Natural killer cell (primary cell): ENCODE data around the gene KANK2. TPM values are rescaled to one million over a fixed set of nuclear protein-coding genes. Genes with fewer than 3 reads are reported as not detected.

Experiments
- ATAC-seq, 3 donors: fragments of 150-1000 bp in 2 of 3; fragments of 200-7000 bp in 1 of 3; cut with Tn5 transposase; 1 replicate in 1 of 3; 2 replicates in 2 of 3; pipeline ENCODE4 v1.10.0; 2021; ENCODE audit warnings: mild to moderate bottlenecking in 2 of 3, moderate library complexity in 2 of 3
- DNase-seq, 2 donors: peaks; one replicate each; pipeline versions ENCODE4 v3.0.0 to v3.0.0-alpha.2; 2013 to 2021; ENCODE audit warnings: mixed read lengths in 1 of 2
- H3K27ac ChIP-seq: one replicate; pipeline ENCODE4 v1.5.1; 2013; ENCODE audit warnings: mild to moderate bottlenecking, low read length
- H3K27me3 ChIP-seq: one replicate; pipeline ENCODE4 v1.6.1; 2013; ENCODE audit warnings: low read length; ENCODE audit not compliant: control insufficient read depth, insufficient read depth
- H3K36me3 ChIP-seq: one replicate; pipeline ENCODE4 v1.6.1; 2013; ENCODE audit warnings: low read length; ENCODE audit not compliant: control insufficient read depth, insufficient read depth
- H3K4me1 ChIP-seq: one replicate; pipeline ENCODE4 v1.6.1; 2013; ENCODE audit warnings: low read length; ENCODE audit not compliant: control insufficient read depth, insufficient read depth
- H3K4me3 ChIP-seq: one replicate; pipeline ENCODE4 v1.5.1; 2013; ENCODE audit warnings: low read length
- H3K9me3 ChIP-seq: one replicate; pipeline ENCODE4 v1.6.1; 2013; ENCODE audit warnings: low read length; ENCODE audit not compliant: control insufficient read depth, insufficient read depth
- H3K27ac Mint-ChIP-seq, 2 donors: one replicate each; pipeline ENCODE4 v1.8.0; 2022; ENCODE audit warnings: mild to moderate bottlenecking in 2 of 2, mixed read lengths in 2 of 2, moderate library complexity in 1 of 2
- H3K27me3 Mint-ChIP-seq, 2 donors: one replicate each; pipeline ENCODE4 v1.8.0; 2022; ENCODE audit warnings: low read depth in 2 of 2, mixed read lengths in 2 of 2
- H3K36me3 Mint-ChIP-seq: one replicate; pipeline ENCODE4 v1.8.0; 2022; ENCODE audit warnings: mixed read lengths
- H3K4me1 Mint-ChIP-seq, 2 donors: one replicate each; pipeline ENCODE4 v1.8.0; 2022; ENCODE audit warnings: mixed read lengths in 2 of 2
- H3K4me3 Mint-ChIP-seq: one replicate; pipeline ENCODE4 v1.8.0; 2022; ENCODE audit warnings: mild to moderate bottlenecking, moderate library complexity, mixed read lengths
- H3K9me3 Mint-ChIP-seq, 2 donors: one replicate each; pipeline ENCODE4 v1.8.0; 2022; ENCODE audit warnings: mixed read lengths in 2 of 2
- WGBS: methylation state at CpG from one replicate; pipeline ENCODE4 v1.1.7; 2013; ENCODE audit warnings: missing lambda C conversion rate; ENCODE audit not compliant: insufficient coverage; 5-methylcytosine and 5-hydroxymethylcytosine counted together
- intact Hi-C: fragments of 100-400 bp; cut with micrococcal nuclease; formaldehyde crosslinking; loops from one replicate; pipeline ENCODE4 v1.14.2; 2022
- total RNA-seq, 4 donors: library from RNA; stranded (reverse); fragments of 120-200 nt in 1 of 4; gene quantifications; one replicate each; pipeline versions ENCODE4 v1.2.3 to v1.2.4, GENCODE V29; 2013 to 2022
- TF ChIP-seq, protein P1 (sequence below): fragments of 200-600 bp; IDR thresholded peaks from one replicate; pipeline ENCODE4 v1.8.0; 2022; ENCODE audit warnings: antibody characterized with exemption

Gene KANK2
- total RNA-seq, 3 donors from 2014 or later (not counting 1 experiment from before 2014, with no cell fraction given): 0.82 to 1.3 (median 0.85) TPM

DNA sequence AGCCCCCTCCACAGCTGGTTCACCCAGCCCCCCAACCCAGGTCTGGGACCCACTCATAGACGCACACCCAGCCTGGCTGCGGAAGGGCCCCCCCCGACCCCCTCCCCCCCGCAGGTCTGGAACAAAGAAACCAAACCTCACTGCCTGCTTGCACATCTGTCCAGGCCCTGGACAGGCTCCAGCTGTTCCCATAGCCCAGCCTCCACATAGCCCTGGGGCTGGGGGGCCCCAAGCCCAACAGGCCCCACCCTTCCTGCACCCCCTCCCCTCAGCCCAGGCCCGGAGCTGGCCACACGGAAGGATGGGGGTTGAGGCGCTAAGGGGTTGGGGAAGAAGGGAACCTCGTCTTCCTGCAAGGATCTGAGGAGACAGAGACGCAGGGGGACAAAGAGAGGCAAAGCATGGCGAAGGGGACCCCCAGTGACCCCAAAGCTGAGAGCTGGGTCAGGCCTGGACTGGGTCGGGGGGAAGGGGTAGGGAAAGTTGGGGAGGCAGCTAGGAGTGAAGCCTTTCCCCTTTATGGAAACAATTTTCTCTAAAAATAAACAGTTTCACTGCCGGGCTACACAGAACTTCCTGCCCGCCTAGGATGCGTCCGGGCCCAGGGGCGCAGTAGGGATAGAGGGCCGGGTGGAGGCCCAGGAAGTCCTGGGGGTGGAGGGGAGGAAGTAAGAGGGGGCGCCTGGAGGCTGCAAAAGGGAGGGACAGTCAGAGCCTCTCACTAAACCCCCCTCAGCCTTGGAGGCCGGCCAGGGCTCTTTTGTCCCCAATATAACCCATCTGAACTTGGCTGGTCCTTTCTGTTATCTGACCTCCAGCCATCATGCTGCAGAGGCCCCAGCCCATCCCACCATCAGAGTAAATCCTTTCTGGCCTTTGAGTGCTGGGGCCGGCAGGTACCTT, 2.4 kb downstream of the KANK2 start:
- WGBS: 45% methylated on average over 17 of the region's 20 CpGs
- H3K4me3 Mint-ChIP-seq: no peak overlapping the region
- intact Hi-C loops: no loop called here

DNA sequence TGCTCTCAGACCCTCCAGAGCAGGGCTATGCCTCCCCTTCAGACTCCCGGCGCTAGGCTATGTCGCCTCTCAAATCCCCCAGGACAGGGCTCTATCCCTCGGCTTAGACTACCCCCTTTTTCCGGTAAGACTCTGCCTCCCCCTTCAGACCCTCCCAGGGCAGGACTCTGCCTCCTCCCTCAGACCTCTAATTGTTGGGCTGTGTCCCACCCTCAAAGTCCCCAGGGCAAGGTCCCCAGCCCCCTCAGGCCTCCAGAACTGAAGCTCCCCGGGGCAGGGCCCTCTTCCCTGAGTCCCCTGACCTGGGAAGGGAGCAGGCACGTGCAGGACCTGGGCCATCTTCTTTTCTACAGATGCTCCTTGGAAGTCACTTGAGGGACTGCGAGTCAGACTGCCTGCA, 3.2 kb downstream of the KANK2 start:
- peaks cover 0 to 15% of the 10 kb centered on the region in 2 donors for H3K4me1 Mint-ChIP-seq
- intact Hi-C loops: no loop called here
- 96% methylated on average over 8 of the region's 8 CpGs for WGBS

More for the DNA sequence above, 2.4 kb downstream of the KANK2 start:
- Mint-ChIP-seq H3K36me3 (no peaks in the 10 kb centered on the region), H3K27ac (no peak overlapping the region), H3K27me3 (peaks cover 0 to 3% of the 10 kb centered on the region in 2 donors), H3K9me3 (no peaks in the 10 kb centered on the region), H3K4me1 (peaks cover 0 to 15% of the 10 kb centered on the region in 2 donors)
- TF ChIP-seq, protein P1, sequence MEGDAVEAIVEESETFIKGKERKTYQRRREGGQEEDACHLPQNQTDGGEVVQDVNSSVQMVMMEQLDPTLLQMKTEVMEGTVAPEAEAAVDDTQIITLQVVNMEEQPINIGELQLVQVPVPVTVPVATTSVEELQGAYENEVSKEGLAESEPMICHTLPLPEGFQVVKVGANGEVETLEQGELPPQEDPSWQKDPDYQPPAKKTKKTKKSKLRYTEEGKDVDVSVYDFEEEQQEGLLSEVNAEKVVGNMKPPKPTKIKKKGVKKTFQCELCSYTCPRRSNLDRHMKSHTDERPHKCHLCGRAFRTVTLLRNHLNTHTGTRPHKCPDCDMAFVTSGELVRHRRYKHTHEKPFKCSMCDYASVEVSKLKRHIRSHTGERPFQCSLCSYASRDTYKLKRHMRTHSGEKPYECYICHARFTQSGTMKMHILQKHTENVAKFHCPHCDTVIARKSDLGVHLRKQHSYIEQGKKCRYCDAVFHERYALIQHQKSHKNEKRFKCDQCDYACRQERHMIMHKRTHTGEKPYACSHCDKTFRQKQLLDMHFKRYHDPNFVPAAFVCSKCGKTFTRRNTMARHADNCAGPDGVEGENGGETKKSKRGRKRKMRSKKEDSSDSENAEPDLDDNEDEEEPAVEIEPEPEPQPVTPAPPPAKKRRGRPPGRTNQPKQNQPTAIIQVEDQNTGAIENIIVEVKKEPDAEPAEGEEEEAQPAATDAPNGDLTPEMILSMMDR: no peak
- Histone ChIP-seq H3K27ac (no peak overlapping the region), H3K36me3 (no peaks in the 10 kb centered on the region), H3K9me3 (no peaks in the 10 kb centered on the region), H3K4me3 (no peak overlapping the region), H3K4me1 (peaks cover 13% of the 10 kb centered on the region), H3K27me3 (no peaks in the 10 kb centered on the region)
- ATAC-seq (no peak), DNase-seq (no peak)

DNA sequence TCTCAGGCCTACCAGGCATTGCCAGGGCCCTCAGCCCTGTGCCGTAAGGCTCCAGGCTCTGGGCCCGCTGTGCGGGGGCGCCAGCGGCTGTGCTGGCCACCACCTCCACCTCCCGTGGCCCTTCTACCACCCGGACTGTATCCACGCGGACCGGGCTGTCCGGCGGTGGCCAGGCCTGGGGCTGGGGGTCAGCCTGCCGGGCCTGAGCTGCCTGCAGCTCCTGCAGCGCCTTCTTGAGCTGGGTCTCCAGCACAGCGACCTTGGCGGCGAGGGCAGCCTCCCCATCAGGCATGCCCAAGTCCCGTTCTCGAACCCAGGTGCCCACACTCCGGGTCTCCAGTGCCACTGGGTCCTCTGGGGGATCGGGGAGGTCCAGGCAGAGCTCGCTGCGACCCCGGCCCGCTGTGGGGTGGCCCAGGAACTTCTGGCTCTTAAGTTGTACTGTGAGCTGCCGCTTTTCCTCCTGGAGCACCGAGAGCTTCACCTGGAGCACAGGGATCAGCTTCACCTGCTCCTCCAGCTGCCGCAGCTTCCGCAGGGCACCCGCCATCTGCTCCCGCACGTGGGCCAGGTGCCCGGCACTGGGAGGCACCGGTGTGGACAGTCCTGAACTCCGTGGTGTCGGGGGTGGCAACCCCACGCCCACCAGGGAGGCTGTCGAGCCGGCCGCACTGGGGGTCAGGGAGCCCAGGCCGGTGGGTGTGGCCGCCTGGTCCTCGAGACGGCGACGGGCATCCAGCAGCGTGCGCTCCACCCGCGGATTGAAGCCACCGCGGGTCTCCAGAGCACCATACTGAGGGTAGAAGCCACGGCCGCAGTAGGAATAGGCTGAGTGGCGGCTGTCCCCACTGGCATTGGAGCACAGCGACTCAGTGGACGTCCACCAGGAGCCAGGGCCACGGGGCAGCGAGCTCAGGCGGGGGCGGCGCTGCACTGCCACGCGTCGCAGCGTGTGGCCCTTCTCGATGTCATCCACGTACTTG, 4.1 kb downstream of the KANK2 start:
- H3K27me3 Mint-ChIP-seq: peaks cover 0 to 3% of the 10 kb centered on the region in 2 donors
- intact Hi-C loops: no loop called here
- H3K9me3 Mint-ChIP-seq: no peaks in the 10 kb centered on the region

More for the DNA sequence above, 3.2 kb downstream of the KANK2 start:
- Mint-ChIP-seq H3K9me3 (no peaks in the 10 kb centered on the region), H3K27me3 (peaks cover 0 to 3% of the 10 kb centered on the region in 2 donors), H3K36me3 (no peaks in the 10 kb centered on the region), H3K27ac (no peak overlapping the region), H3K4me3 (no peak overlapping the region)
- TF ChIP-seq, protein P1: no peak
- Histone ChIP-seq H3K4me1 (peaks cover 13% of the 10 kb centered on the region), H3K36me3 (no peaks in the 10 kb centered on the region), H3K9me3 (no peaks in the 10 kb centered on the region), H3K27ac (no peak overlapping the region), H3K27me3 (no peaks in the 10 kb centered on the region), H3K4me3 (no peak overlapping the region)
- ATAC-seq (no peak), DNase-seq (no peak)

More for the DNA sequence above, 4.1 kb downstream of the KANK2 start:
- Histone ChIP-seq H3K4me3 (no peak overlapping the region), H3K27ac (no peak overlapping the region), H3K9me3 (no peaks in the 10 kb centered on the region), H3K36me3 (no peaks in the 10 kb centered on the region), H3K4me1 (peaks cover 13% of the 10 kb centered on the region), H3K27me3 (no peaks in the 10 kb centered on the region)
- Mint-ChIP-seq H3K4me1 (peaks cover 0 to 15% of the 10 kb centered on the region in 2 donors), H3K4me3 (no peak overlapping the region), H3K36me3 (no peaks in the 10 kb centered on the region), H3K27ac (no peak overlapping the region)
- DNase-seq (no peak), ATAC-seq (no peak)
- 96% methylated on average over 68 of the region's 68 CpGs for WGBS
- TF ChIP-seq, protein P1: no peak
